ENCODE measurements around the gene SCN5A.

- TF ChIP-seq CTCF (IDR thresholded peaks at IDR 0.05) (no peak), POLR2A (IDR thresholded peaks at IDR 0.05) (no peak)
Observed at GRCh38 chr3:38563886-38564270, 85.6 kb downstream of the SCN5A start.
